GM18907 (cell line): Measurements from ENCODE around the gene BMP10.

Experiments used
- ATAC-seq: cut with Tn5 transposase; IDR thresholded peaks from one replicate; pipeline ENCODE4 v1.9.1; 2021; ENCODE audit warnings: mild to moderate bottlenecking, moderate library complexity; ENCODE audit not compliant: unreplicated experiment

Gene BMP10

GRCh38 chr2:68822207-68822872 lies 48.9 kb downstream of the BMP10 start:
- ATAC-seq = no peak

- ATAC-seq = no peak
Measured at GRCh38 chr2:68819556-68819955, 51.6 kb downstream of the BMP10 start.

DNA sequence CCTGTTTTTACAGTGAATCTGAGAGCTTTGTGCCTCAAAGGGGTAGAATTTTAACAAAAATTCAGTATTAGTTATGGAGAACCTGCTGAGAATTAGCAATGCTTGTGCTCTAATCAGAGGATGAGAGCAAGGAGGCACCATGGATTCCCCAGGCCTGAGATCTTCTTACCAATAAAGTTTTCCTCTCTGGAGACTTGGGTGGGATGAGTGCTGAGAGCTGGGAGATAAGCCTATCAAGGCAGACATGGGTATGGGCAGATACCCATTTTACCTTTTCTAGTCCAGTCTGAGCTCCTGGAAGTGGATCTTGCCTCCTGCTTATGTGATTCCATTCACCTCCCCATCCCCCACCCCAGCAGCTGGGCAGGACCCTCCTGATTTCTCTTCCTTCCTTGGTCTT lies 53.9 kb downstream of the BMP10 start:
- no peak for ATAC-seq
